ENCODE measurements around the gene NAA50. TPM values are rescaled to one million over a fixed set of nuclear protein-coding genes. Genes with fewer than 3 reads are reported as not detected.

NAA50 gene
- total and polyA plus RNA-seq, 2 donors (not counting 1 experiment from before 2014, with no cell fraction given): 27.6 to 116 TPM

GRCh38 chr3:113743006-113743630, 2.9 kb downstream of the NAA50 start:
- H3K4me3 Mint-ChIP-seq: peak overlapping the region; percentile 97
- peaks cover 22 to 33% of the 10 kb centered on the region in 2 donors for H3K4me1 ChIP-seq (ENCODE audit: control insufficient read depth in 2 of 2, insufficient read depth in 2 of 2, low read length in 2 of 2)
- peak overlapping the region; percentile 13 for H3K27ac Mint-ChIP-seq
- 44% methylated on average over 4 of the region's 7 CpGs for WGBS (ENCODE audit: insufficient coverage)
- no peak for TF ChIP-seq CTCF (IDR thresholded peaks at IDR 0.05)
- TF ChIP-seq EZH2 (IDR thresholded peaks at IDR 0.05; ENCODE audit: borderline replicate concordance, insufficient read depth, low read depth, low read length, poor library complexity, severe bottlenecking): no peak
- peak overlapping the region in 1 of 2 donors; percentile 99 for H3K27ac ChIP-seq (ENCODE audit: low read length in 2 of 2)
- no peak overlapping the region for H3K4me3 ChIP-seq (ENCODE audit: control extremely low read depth in 1 of 5, extremely low read depth in 1 of 5, insufficient read depth in 1 of 5, low read depth in 2 of 5, low read length in 4 of 5)
- peaks cover 79% of the 10 kb centered on the region for H3K79me2 ChIP-seq (ENCODE audit: control insufficient read depth, insufficient read depth, low read length)
- ATAC-seq (ENCODE audit: low read depth) (no peak), DNase-seq (no peak)
- H3K27me3 ChIP-seq (replicated peaks in 1 of 4; ENCODE audit: control extremely low read depth in 1 of 4, control insufficient read depth in 3 of 4, insufficient read depth in 4 of 4, low read length in 3 of 4): no peaks in the 10 kb centered on the region
- intact Hi-C loops (cut with micrococcal nuclease): loop anchor here (10.0 kb wide), 1 partner anchor 688 kb away; no protein-coding TSS in a partner anchor
- H2AFZ ChIP-seq (ENCODE audit: insufficient read depth, low read depth, low read length, poor library complexity, severe bottlenecking): no peak overlapping the region
- peaks cover 62% of the 10 kb centered on the region for H3K4me1 Mint-ChIP-seq
- no peaks in the 10 kb centered on the region for H3K9me3 ChIP-seq (ENCODE audit: control extremely low read depth in 1 of 3, control insufficient read depth in 2 of 3, insufficient read depth in 1 of 3, low read length in 2 of 3)
- peaks cover 2 to 5% of the 10 kb centered on the region in 2 experiments for H3K36me3 ChIP-seq (replicated peaks in 1 of 2; ENCODE audit: control extremely low read depth in 1 of 2, control insufficient read depth in 1 of 2, extremely low read depth in 1 of 2, insufficient read depth in 2 of 2, low read length in 1 of 2)
- peak overlapping the region; percentile 90 for H3K9ac ChIP-seq (ENCODE audit: low read length)
- ChIA-PET POLR2A (no interaction called here), CTCF (interaction anchor here (0.9 to 7.2 kb wide), 5 partner anchors 8 to 170 kb away, joined by 3 to 92 read pairs (median 4); no protein-coding TSS in a partner anchor)
- H4K20me1 ChIP-seq (ENCODE audit: control insufficient read depth, insufficient read depth, low read length, poor library complexity, severe bottlenecking): peaks cover 10% of the 10 kb centered on the region
- H3K27me3 Mint-ChIP-seq: no peaks in the 10 kb centered on the region
- H3K4me2 ChIP-seq (replicated peaks; ENCODE audit: low read depth, low read length, poor library complexity, severe bottlenecking): peak overlapping the region; percentile 78
- H3K9me3 Mint-ChIP-seq (ENCODE audit: insufficient read depth): no peaks in the 10 kb centered on the region

- Mint-ChIP-seq H3K4me1 (peaks cover 63% of the 10 kb centered on the region), H3K9me3 (ENCODE audit: insufficient read depth) (no peaks in the 10 kb centered on the region), H3K27ac (peak overlapping the region; percentile 32), H3K4me3 (no peak overlapping the region), H3K27me3 (no peaks in the 10 kb centered on the region)
- DNase-seq (no peak), ATAC-seq (ENCODE audit: low read depth) (no peak)
- Histone ChIP-seq H2AFZ (ENCODE audit: insufficient read depth, low read depth, low read length, poor library complexity, severe bottlenecking) (no peak overlapping the region), H3K36me3 (replicated peaks in 1 of 2; ENCODE audit: control extremely low read depth in 1 of 2, control insufficient read depth in 1 of 2, extremely low read depth in 1 of 2, insufficient read depth in 2 of 2, low read length in 1 of 2) (peaks cover 2 to 5% of the 10 kb centered on the region in 2 experiments), H3K9me3 (ENCODE audit: control extremely low read depth in 1 of 3, control insufficient read depth in 2 of 3, insufficient read depth in 1 of 3, low read length in 2 of 3) (no peaks in the 10 kb centered on the region), H4K20me1 (ENCODE audit: control insufficient read depth, insufficient read depth, low read length, poor library complexity, severe bottlenecking) (peaks cover 10% of the 10 kb centered on the region), H3K27ac (ENCODE audit: low read length in 2 of 2) (no peak overlapping the region), H3K9ac (ENCODE audit: low read length) (no peak overlapping the region), H3K79me2 (ENCODE audit: control insufficient read depth, insufficient read depth, low read length) (peaks cover 82% of the 10 kb centered on the region), H3K27me3 (replicated peaks in 1 of 4; ENCODE audit: control extremely low read depth in 1 of 4, control insufficient read depth in 3 of 4, insufficient read depth in 4 of 4, low read length in 3 of 4) (no peaks in the 10 kb centered on the region), H3K4me1 (ENCODE audit: control insufficient read depth in 2 of 2, insufficient read depth in 2 of 2, low read length in 2 of 2) (peaks cover 17 to 27% of the 10 kb centered on the region in 2 donors), H3K4me2 (replicated peaks; ENCODE audit: low read depth, low read length, poor library complexity, severe bottlenecking) (no peak overlapping the region), H3K4me3 (ENCODE audit: control extremely low read depth in 1 of 5, extremely low read depth in 1 of 5, insufficient read depth in 1 of 5, low read depth in 2 of 5, low read length in 4 of 5) (no peak overlapping the region)
- no CpG with 5 or more reads among the region's 1 CpG for WGBS (ENCODE audit: insufficient coverage)
- CTCF ChIA-PET: interaction anchor here (0.5 to 1.8 kb wide), 9 partner anchors 36 to 1444 kb away, joined by 3 to 8 read pairs (median 3); no protein-coding TSS in a partner anchor
- POLR2A ChIA-PET: no interaction called here
- no peak for TF ChIP-seq CTCF (IDR thresholded peaks at IDR 0.05)
- intact Hi-C loops (cut with micrococcal nuclease): loop anchor here (10.0 kb wide), 1 partner anchor 687 kb away; no protein-coding TSS in a partner anchor
These were observed 4.4 kb downstream of the NAA50 start for GRCh38 chr3:113741620-113742019.
